Measurements from ENCODE around the gene FAF1.

FAF1 gene

GRCh38 chr1:50703240-50703639 is 256.8 kb downstream of the FAF1 start:
- DNase-seq: no peak

- no peak for DNase-seq
These were observed 257.7 kb downstream of the FAF1 start for GRCh38 chr1:50702395-50702794.

GRCh38 chr1:50701706-50702317 is 258.3 kb downstream of the FAF1 start:
- DNase-seq: no peak

GRCh38 chr1:50700621-50701020 is 259.4 kb downstream of the FAF1 start:
- DNase-seq: no peak

GRCh38 chr1:50700214-50700613 is 259.9 kb downstream of the FAF1 start:
- peak in 1 of 56 donors; percentile 12 for DNase-seq

GRCh38 chr1:50699795-50700194 is 260.3 kb downstream of the FAF1 start:
- DNase-seq: no peak

GRCh38 chr1:50697440-50698421 is 262.3 kb downstream of the FAF1 start:
- DNase-seq: peak in 24 of 56 donors; percentile 6 to 72 (median 39)

GRCh38 chr1:50693829-50694228 is 266.2 kb downstream of the FAF1 start:
- DNase-seq: no peak

- peak in 2 of 56 donors; percentile 28 to 55 for DNase-seq
These were observed 275.9 kb downstream of the FAF1 start for GRCh38 chr1:50684185-50684584.

- DNase-seq: no peak
These were observed 278.1 kb downstream of the FAF1 start for GRCh38 chr1:50681931-50682330.

GRCh38 chr1:50667710-50668356 is 292.2 kb downstream of the FAF1 start:
- peak in 1 of 56 donors; percentile 6 for DNase-seq

- no peak for DNase-seq
These were observed 292.8 kb downstream of the FAF1 start for GRCh38 chr1:50667272-50667671.

GRCh38 chr1:50666849-50667248 is 293.2 kb downstream of the FAF1 start:
- DNase-seq: peak in 7 of 56 donors; percentile 8 to 28 (median 19)

GRCh38 chr1:50665413-50665812 is 294.7 kb downstream of the FAF1 start:
- no peak for DNase-seq

GRCh38 chr1:50661626-50662025 is 298.4 kb downstream of the FAF1 start:
- no peak for DNase-seq

- DNase-seq: no peak
These were observed 300.9 kb downstream of the FAF1 start for GRCh38 chr1:50659107-50659662.

- no peak for DNase-seq
These were observed 301.5 kb downstream of the FAF1 start for GRCh38 chr1:50658459-50659076.

- DNase-seq: no peak
These were observed 303.1 kb downstream of the FAF1 start for GRCh38 chr1:50656931-50657330.

GRCh38 chr1:50651476-50652263 is 308.4 kb downstream of the FAF1 start:
- no peak for DNase-seq

- DNase-seq: no peak
These were observed 313.5 kb downstream of the FAF1 start for GRCh38 chr1:50646526-50646925.
